Measurements from ENCODE around the gene ARHGEF2.

DNA sequence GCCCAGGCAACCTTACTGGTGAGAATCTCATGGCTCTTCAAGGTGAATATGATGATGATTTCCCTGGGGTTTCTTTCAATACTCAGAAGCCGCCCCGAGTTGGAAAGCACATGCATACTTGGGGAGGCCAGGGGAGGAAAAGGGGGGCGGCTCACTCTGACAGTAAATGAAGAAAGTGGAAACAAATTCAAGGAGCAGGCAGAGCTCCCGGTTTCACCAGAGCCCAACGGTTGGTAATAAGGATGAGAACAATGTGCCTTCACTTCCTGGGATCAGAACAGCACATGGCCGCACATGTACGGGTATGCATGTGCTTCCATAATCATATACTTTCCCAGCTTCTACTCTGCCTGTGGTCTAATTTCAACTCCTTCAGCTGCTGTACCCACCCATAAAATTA, 3.8 kb upstream of the ARHGEF2 start:
- TF ChIP-seq, protein P1, sequence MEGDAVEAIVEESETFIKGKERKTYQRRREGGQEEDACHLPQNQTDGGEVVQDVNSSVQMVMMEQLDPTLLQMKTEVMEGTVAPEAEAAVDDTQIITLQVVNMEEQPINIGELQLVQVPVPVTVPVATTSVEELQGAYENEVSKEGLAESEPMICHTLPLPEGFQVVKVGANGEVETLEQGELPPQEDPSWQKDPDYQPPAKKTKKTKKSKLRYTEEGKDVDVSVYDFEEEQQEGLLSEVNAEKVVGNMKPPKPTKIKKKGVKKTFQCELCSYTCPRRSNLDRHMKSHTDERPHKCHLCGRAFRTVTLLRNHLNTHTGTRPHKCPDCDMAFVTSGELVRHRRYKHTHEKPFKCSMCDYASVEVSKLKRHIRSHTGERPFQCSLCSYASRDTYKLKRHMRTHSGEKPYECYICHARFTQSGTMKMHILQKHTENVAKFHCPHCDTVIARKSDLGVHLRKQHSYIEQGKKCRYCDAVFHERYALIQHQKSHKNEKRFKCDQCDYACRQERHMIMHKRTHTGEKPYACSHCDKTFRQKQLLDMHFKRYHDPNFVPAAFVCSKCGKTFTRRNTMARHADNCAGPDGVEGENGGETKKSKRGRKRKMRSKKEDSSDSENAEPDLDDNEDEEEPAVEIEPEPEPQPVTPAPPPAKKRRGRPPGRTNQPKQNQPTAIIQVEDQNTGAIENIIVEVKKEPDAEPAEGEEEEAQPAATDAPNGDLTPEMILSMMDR (IDR thresholded peaks at IDR 0.05; ENCODE audit: insufficient read depth, low read length, poor library complexity, severe bottlenecking), result no peak
- no peak for TF ChIP-seq EZH2phosphoT487 (conservative IDR thresholded peaks at IDR 0.05; ENCODE audit: low read length)

All from SU-DHL-6 (cell line).